ENCODE data around the gene FILIP1L.

Gene FILIP1L

DNA sequence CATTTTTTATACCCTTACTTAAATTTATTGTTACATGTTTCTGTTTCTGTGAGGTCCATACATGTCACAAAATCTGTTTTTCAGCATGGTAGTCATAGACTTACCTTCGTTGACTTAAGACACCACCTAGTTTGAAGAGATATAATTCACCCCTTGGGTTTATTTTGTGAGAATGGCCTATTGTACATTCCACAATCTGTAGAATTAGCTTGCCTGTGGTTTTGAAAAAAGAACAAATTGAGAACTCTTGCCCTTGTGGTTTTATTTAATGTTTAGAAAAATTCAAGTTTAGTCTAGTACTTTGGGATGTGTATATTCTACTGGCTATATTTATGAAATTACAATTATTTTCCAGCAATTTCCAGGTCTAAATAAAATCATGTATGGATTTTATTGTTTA, 31.6 kb downstream of the FILIP1L start:
- TF ChIP-seq, protein P1, sequence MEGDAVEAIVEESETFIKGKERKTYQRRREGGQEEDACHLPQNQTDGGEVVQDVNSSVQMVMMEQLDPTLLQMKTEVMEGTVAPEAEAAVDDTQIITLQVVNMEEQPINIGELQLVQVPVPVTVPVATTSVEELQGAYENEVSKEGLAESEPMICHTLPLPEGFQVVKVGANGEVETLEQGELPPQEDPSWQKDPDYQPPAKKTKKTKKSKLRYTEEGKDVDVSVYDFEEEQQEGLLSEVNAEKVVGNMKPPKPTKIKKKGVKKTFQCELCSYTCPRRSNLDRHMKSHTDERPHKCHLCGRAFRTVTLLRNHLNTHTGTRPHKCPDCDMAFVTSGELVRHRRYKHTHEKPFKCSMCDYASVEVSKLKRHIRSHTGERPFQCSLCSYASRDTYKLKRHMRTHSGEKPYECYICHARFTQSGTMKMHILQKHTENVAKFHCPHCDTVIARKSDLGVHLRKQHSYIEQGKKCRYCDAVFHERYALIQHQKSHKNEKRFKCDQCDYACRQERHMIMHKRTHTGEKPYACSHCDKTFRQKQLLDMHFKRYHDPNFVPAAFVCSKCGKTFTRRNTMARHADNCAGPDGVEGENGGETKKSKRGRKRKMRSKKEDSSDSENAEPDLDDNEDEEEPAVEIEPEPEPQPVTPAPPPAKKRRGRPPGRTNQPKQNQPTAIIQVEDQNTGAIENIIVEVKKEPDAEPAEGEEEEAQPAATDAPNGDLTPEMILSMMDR (IDR thresholded peaks at IDR 0.05; ENCODE audit: low read depth, low read length, missing control alignments), result no peak
- in situ Hi-C loops (cut with HindIII; ENCODE audit: low pct_ligation_motif_present, low sequenced_read_pairs), result no loop called here
- no peak for DNase-seq

DNA sequence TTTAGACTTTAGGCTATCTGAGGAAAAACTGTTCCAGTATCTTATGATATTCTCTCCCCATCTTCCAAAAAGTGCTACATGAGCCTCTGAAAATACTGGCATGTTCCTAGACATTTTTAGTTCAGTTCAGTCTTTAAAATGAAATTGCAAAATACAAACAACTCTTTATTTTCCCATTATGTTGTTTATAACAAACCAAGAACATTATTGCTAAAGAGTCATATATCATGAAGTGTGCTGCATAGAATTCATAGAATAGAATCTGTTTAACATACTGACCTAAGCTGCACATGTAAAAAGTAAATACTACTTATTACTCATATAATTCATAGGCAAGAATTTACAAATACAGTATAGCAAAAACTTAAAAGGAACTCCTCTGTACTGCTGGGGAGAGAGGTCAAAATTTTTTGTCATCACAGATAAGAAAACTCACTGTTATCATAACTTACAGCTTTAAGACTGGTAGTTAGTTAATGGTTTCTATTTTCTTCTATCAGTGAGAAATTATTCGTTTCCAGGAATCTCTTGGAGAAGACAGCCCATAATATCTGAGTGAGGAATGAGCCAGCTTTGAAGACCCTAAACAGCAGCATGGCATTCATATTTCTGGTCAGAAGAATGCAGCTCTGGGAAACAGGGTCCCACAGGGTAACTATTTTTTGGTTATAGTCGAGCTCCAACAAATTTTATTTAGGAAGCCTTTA, 32.2 kb downstream of the FILIP1L start:
- H3K27me3 ChIP-seq (replicated peaks), result no peaks in the 10 kb centered on the region
- in situ Hi-C loops (cut with HindIII; ENCODE audit: low pct_ligation_motif_present, low sequenced_read_pairs), result no loop called here

More for the DNA sequence above, 31.6 kb downstream of the FILIP1L start:
- no peaks in the 10 kb centered on the region for H3K27me3 ChIP-seq (replicated peaks)
- no peak overlapping the region for H3K27ac ChIP-seq
- no peaks in the 10 kb centered on the region for H3K36me3 ChIP-seq (replicated peaks)
- no peak overlapping the region for H3K4me3 ChIP-seq (ENCODE audit: low read depth, low read length)

DNA sequence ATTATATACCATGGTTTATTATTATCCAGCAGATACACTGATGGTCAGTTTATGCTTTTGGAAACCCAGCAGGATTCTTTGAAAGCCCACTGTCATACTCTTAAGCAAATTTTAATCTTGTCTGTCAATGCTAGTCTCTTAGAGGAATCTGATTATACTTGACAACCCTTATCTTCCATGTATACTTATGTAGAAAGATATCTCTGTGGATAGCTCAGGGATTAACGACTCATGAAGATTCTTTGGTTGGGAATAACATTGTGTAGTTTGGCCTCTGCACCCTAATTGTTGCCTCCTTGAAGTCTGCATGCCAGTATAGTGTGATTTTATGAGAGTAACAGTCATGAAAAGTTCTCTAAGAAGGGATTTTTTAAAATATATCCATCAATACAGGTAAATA, 33.0 kb downstream of the FILIP1L start:
- H3K27ac ChIP-seq, result no peak overlapping the region
- in situ Hi-C loops (cut with HindIII; ENCODE audit: low pct_ligation_motif_present, low sequenced_read_pairs), result no loop called here
- H3K27me3 ChIP-seq (replicated peaks), result no peaks in the 10 kb centered on the region
- H3K4me3 ChIP-seq (ENCODE audit: low read depth, low read length), result no peak overlapping the region
- TF ChIP-seq, protein P1 (IDR thresholded peaks at IDR 0.05; ENCODE audit: low read depth, low read length, missing control alignments), result no peak
- no peaks in the 10 kb centered on the region for H3K36me3 ChIP-seq (replicated peaks)
- DNase-seq, result no peak

More for the DNA sequence above, 32.2 kb downstream of the FILIP1L start:
- H3K36me3 ChIP-seq (replicated peaks), result no peaks in the 10 kb centered on the region
- no peak overlapping the region for H3K4me3 ChIP-seq (ENCODE audit: low read depth, low read length)
- DNase-seq, result no peak
- no peak overlapping the region for H3K27ac ChIP-seq
- TF ChIP-seq, protein P1 (IDR thresholded peaks at IDR 0.05; ENCODE audit: low read depth, low read length, missing control alignments), result no peak

DNA sequence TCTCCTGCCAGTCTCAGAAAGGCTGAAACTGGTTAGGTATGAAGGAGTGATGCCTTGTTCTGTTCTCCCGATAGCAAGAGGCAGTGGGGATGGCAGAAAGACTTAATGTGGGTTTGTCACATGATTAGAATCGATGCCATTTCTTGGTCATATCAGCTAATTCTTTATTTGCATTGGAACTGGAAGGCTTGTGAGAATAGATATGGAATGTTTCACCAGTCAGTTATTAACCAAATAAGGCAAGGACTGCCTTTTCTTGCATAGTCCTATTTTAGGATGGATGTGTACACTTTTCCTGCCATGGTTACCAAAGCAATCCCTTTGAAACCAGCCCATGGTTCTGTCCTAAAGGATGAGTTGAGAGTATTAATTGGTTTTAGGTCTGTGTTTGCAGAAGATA, 33.7 kb downstream of the FILIP1L start:
- Histone ChIP-seq H3K27ac (no peak overlapping the region), H3K27me3 (replicated peaks) (no peaks in the 10 kb centered on the region), H3K4me3 (ENCODE audit: low read depth, low read length) (no peak overlapping the region), H3K36me3 (replicated peaks) (no peaks in the 10 kb centered on the region)
- TF ChIP-seq, protein P1 (IDR thresholded peaks at IDR 0.05; ENCODE audit: low read depth, low read length, missing control alignments), result no peak
- DNase-seq, result peak; percentile 32
- in situ Hi-C loops (cut with HindIII; ENCODE audit: low pct_ligation_motif_present, low sequenced_read_pairs), result no loop called here

DNA sequence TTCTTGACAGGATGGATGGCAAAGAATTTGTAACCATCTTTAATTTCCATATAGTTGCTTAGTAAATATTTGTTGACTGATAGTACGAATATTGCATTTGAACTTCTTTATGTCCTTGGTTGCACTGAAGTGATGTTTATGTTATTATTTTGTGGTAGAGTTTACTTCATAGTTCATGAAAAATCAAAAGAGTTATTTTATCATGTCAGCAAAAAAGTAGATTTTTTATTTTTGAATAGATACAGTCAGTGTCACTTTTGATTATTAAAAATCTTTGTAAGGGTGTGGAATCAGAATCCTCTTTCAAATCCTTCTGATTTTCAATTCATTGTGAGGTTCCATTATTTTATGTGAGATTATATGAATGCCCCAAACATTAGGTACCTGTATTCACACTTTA, 35.0 kb downstream of the FILIP1L start:
- in situ Hi-C loops (cut with HindIII; ENCODE audit: low pct_ligation_motif_present, low sequenced_read_pairs), result no loop called here
- Histone ChIP-seq H3K27me3 (replicated peaks) (no peaks in the 10 kb centered on the region), H3K4me3 (ENCODE audit: low read depth, low read length) (no peak overlapping the region), H3K36me3 (replicated peaks) (no peaks in the 10 kb centered on the region), H3K27ac (no peak overlapping the region)
- TF ChIP-seq, protein P1 (IDR thresholded peaks at IDR 0.05; ENCODE audit: low read depth, low read length, missing control alignments), result no peak
- DNase-seq, result no peak
